ENCODE results near the gene NME1.
"Not testable (repeated sequence)": the region's sequence is repeated elsewhere in the genome, so short reads cannot be mapped to it uniquely, and the experiment has no call there.

NME1 gene

GRCh38 chr17:51147650-51148049 is 5.7 kb upstream of the NME1 start:
- DNase-seq: no peak

GRCh38 chr17:51149163-51149562 is 4.2 kb upstream of the NME1 start:
- DNase-seq: no peak

- no peak for DNase-seq
Observed at GRCh38 chr17:51150932-51151331, 2.4 kb upstream of the NME1 start.

- DNase-seq: no peak
Observed at GRCh38 chr17:51152766-51153209, 571 bp upstream of the NME1 start.

- no peak for DNase-seq
Observed at GRCh38 chr17:51154176-51154575, 817 bp downstream of the NME1 start.

- no peak for DNase-seq
Observed at GRCh38 chr17:51155416-51155815, 2.1 kb downstream of the NME1 start.

- DNase-seq: no peak
Observed at GRCh38 chr17:51159604-51160003, 6.2 kb downstream of the NME1 start.

GRCh38 chr17:51161541-51161940 is 8.2 kb downstream of the NME1 start:
- DNase-seq: no peak

GRCh38 chr17:51164911-51165679 is 11.7 kb downstream of the NME1 start:
- DNase-seq: no peak

- DNase-seq: peak; percentile 37
Observed at GRCh38 chr17:51165680-51166197, 12.4 kb downstream of the NME1 start.

- peak; percentile 73 for DNase-seq
Observed at GRCh38 chr17:51166198-51166986, 13.0 kb downstream of the NME1 start, which contains the start of gene NME2. Gene NME2 (plus strand): TSS chr17:51166411. CDS start chr17:51166831, 420 bp downstream.

- peak; percentile 80 for DNase-seq
Observed at GRCh38 chr17:51166987-51167931, 13.9 kb downstream of the NME1 start.

- no peak for DNase-seq
Observed at GRCh38 chr17:51169340-51169739, 16.0 kb downstream of the NME1 start.

- DNase-seq: no peak
Observed at GRCh38 chr17:51170736-51171135, 17.4 kb downstream of the NME1 start.

GRCh38 chr17:51172030-51172429 is 18.7 kb downstream of the NME1 start:
- not testable (repeated sequence) for DNase-seq

- DNase-seq: no peak
Observed at GRCh38 chr17:51180486-51180885, 27.1 kb downstream of the NME1 start.

- no peak for DNase-seq
Observed at GRCh38 chr17:51184124-51184523, 30.8 kb downstream of the NME1 start.

- no peak for DNase-seq
Observed at GRCh38 chr17:51185763-51186332, 32.5 kb downstream of the NME1 start.

GRCh38 chr17:51188271-51188833 is 35.0 kb downstream of the NME1 start:
- DNase-seq: no peak

GRCh38 chr17:51189162-51189561 is 35.8 kb downstream of the NME1 start:
- no peak for DNase-seq

GRCh38 chr17:51189628-51190027 is 36.3 kb downstream of the NME1 start:
- no peak for DNase-seq

GRCh38 chr17:51191895-51192294 is 38.5 kb downstream of the NME1 start:
- DNase-seq: no peak
